Measurements from ENCODE around the gene SDK2.

Gene SDK2

DNA sequence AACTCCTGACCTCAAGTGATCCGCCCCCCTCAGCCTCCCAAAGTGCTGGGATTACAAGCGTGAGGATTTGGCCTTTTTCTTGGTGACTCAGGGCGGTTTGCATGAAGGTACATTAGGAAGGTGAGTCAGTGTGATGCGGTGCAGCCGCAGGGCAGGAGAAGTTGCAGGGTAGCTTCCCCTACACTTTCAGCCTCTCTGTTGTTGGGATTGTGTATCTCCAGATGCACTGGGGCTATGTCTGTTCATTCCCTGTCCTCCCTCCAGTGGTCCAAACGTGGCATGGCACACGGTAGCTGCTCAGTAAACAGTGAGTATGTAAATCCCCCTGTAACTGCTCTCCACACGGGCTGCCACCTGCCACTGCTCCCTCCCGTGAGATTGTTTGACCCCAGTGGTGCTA, 223.3 kb downstream of the SDK2 start:
- no peak for DNase-seq (ENCODE audit: low read depth)

DNA sequence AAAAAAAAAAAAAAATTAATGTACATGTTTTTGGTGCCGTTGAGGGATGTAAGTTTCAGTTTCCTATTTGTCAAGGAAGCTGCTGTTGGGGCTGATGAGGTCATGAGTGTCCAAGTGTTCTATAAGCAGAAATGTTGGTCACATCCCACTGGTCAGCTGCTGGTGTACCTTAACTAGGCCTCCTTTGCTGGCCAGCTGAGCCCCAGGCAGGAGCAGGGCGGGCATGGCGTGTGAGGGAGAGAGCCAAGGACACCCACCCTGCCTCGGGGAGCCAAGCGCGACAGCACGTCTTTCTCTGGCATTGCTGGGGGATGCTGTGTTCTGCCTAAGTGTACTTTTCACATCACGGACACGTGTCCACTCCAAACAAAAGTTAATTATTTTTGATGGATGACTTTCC, 224.4 kb downstream of the SDK2 start:
- DNase-seq (ENCODE audit: low read depth) = no peak

DNA sequence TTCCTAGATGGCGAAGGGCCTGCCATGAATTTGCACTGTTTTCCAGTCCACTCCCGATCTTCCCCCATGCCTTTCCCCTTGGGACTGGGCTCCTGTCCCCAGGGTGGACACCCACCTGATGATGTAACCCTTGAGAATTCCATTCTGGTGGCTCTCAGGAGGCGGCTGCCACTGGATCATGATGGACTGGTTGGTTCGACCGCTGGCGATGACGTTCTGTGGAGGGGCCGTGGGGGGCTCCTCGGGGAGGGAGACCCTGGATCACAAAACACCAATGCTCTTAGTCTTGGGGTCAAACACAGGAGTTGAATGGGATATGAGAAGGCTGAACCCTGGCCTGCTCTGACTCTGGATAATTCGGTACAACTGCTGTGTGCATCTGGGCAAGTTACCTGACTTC, 225.2 kb downstream of the SDK2 start:
- no peak for DNase-seq (ENCODE audit: low read depth)

DNA sequence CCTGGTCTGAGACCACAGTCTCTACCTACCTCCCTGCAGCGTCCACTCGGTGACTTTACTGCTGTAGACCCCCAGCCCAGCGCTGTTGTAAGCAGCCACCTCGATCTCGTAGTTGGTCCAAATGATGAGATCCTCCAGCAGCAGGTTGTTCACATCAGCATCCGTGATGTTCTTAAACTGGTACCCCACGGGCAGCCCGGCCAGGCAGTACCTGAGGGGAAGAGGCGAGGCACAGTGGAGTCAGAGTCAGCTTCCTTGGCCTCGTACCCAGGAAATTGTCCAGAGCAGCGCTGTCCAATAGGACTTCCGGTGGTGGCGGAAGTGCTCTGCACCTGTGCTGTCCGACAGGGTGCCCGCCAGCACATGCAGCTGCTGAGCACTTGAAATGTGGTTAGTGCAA, 228.5 kb downstream of the SDK2 start:
- no peak for DNase-seq (ENCODE audit: low read depth)

DNA sequence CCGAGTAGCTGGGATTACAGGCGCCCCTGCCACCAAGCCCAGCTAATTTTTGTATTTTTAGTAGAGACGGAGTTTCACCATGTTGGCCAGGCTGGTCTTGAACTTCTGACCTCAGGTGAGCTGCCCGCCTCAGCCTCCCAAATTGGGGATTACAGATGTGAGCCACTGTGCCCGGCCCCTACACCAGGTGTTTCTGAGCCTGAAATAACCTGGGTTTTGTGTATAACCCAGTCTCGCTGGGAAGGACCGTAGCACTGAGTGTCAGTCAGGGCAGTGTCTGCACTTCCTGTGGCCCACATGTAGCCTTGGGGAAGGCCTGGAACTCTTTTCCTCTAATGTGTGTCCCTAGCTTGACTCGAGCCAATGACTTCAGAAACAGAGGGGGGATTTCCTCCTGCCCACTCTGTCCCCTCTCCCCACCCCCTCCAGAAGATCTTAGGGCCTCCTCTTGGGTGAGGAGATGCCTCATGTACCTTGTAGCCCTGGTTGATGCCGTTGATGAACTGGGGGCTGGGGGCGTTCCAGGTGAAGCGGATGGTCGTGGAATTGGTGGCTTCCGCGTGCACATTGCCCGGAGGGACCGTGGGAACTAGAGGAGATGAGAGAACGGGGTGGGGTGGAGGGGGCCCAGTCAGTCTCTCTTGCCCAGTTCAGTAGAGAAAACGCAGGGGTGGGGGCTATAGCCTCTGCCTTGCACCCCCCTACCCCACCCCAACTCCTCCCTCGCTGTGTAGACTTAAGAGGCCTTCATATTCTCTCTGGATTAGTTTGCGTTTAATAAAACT, 229.9 kb downstream of the SDK2 start:
- DNase-seq (ENCODE audit: low read depth) = no peak

DNA sequence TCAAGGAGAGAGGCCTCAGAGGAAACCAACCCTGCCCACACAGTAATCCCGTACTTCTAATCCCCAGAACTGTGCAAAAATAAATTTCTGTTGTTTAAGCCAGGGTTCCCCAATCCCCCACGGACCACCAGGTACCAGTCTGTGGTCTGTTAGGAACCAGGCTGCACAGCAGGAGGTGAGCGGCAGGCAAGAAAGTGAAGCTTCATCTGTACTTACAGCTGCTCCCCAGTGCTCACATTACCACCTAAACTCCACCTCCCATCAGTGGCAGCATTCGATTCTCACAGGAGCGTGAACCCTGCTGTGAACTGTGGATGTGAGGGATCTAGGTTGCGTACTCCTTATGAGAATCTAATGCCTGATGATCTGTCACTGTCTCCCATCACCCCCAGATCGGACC, 231.3 kb downstream of the SDK2 start:
- DNase-seq (ENCODE audit: low read depth) = no peak

DNA sequence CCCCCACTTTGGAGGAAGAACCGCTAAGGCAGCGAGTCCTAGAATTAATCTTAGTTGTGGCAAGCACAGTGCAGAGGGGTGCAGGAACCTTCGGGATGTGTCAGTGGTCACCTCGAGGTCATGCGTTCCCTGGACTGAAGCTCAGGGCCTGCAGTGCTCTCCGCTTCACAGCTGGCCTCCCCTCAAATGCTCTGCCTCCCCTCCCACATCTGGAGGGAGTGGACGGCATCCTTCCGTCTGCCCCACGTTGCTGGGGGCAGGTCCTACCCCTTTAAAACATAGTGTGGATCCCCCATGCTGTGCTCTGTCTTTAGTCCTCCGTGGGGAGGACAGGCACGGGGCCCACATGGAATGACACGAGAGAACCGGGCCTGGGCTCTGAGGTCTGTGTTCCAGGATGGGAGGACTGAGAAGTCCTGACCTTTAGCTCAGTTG, 232.9 kb downstream of the SDK2 start:
- DNase-seq (ENCODE audit: low read depth) = no peak

DNA sequence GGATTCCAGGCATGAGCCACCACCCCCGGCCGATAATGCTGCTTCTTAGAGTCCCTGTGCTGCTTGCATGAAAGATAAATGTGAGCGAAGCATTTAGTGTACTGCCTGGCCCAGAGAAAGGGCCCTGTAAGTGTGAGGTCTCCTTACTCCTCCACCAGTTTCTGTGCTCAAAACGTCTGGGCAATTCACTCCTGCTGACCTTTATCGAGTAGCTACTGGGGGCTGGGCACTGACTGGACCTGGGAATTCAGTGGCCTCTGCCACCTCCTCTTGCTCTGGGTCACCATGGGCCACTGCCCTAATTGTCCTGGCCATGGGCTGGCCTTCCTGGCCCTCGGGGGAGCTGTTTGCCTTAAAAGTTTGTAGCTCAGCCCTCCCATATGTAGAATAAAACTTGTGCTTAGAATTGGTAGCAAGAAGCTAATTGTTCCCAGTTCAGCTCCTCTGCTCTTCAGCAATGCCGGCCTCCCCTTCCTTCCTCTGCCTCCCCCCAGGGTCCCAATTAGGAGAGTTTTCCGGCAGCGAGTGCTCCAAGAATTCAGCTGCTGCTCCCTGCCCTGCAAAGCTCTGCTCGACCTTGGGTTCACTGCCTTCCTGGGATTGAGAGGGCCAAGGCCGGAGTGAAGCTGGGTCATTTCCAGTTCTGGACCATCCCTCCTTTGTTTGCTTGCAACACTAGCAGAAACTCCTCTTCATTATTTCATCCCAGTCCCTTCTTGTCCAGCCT, 233.5 kb downstream of the SDK2 start:
- no peak for DNase-seq (ENCODE audit: low read depth)

DNA sequence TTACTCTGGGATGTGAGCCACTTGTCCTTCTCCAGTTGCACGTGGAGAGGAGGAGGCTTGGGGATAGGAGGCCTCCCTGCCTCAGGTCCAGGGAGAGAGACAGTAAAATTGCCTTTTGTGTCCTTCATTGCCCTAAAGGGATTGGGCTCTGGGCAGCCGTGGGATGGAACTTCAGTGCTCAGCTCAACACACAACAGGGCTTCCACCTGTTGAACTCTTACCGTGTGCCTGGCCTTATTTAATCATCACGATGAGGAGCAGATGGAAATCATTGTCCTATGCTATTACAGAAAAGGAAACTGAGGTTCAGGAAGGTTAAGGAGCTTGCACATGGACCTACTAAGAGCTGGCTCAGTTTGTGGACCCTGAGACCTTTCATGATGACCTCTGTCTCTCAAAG, 240.0 kb downstream of the SDK2 start:
- no peak for DNase-seq (ENCODE audit: low read depth)

DNA sequence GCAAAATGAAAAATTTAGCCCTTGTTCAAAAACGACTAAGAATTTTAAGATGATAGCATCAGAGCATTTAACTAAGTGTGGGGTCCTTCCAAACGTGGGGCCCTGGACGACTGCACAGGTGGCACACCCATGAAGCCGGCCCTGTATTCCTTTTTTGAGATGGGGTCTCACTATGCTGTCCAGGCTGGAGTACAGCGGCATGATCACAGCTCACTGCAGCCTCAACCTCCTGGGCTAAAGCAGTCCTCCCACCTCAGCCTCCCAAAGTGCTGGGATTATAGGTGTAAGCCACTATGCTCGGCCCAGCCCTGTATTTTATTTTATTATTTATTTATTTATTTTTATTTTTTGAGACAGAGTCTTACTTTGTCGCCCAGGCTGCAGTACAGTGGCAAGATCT, 241.8 kb downstream of the SDK2 start:
- DNase-seq (ENCODE audit: low read depth) = no peak

DNA sequence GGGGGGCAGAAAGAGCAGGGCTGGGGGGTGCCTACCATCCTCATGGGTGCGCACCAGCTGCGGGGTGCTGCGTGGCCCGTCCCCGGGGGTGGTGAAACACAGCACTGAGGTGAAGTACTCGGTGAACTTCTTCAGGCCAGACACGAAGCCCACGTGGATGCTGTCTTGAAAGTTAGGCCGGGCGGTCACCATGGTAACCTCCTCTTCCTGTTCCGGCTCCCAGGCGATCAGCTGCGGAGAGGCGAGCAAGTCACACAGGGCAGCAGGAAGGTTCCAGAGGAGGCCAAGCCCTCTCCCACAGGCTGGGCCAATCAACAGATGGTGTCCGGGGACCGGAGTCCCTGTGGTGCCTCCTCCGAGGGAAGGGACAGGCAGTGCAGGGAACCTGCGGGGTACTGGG, 242.3 kb downstream of the SDK2 start:
- no peak for DNase-seq (ENCODE audit: low read depth)

DNA sequence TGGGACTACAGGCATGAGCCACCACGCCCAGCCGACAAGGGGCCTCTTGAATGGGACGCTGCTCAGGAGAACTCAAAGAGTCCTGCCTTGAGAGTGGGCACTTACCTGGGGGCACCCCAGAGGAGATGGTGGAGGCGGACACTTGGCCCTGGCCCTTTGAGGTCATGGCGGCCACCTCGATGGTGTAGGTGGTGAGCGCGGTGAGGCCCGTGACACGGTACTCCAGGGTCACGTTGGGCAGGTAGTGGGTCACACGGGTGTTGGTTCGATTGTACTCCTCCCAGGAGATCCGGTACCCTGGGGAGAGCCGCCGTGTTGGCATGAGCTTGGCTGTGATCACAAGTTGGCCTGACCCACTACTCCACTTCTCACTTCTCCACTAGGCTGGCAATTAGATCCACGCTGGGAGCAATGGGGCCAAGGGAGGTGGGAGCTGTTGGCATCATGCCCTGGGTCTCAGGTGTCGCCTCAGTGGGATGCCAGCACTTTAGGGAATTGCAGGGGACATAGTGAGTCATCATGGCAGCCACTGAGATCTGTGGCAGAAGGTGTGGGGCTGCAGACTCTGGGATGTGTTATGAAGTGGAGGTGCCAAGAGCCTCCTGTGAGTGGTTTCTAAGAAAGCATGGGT, 243.2 kb downstream of the SDK2 start:
- no peak for DNase-seq (ENCODE audit: low read depth)

DNA sequence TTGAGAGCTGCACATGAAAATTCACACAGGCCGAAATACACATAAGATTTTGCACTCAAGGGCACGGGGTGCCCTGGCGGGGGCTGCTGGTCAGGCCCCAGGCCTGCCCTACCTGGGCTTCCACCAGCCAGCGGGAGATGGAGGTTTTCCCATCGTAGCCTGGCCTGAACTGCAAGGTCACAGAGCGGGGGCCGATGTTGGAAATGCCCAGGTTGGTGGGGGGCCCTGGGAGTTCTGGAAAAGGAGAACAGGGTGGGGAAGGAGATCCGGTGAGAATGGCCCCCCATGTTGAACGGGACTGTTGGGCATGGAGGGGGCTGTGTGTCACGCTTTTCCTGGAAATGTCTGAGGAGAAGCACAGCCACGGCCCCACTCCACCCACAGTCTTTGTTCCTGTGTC, 245.2 kb downstream of the SDK2 start:
- DNase-seq (ENCODE audit: low read depth) = no peak

DNA sequence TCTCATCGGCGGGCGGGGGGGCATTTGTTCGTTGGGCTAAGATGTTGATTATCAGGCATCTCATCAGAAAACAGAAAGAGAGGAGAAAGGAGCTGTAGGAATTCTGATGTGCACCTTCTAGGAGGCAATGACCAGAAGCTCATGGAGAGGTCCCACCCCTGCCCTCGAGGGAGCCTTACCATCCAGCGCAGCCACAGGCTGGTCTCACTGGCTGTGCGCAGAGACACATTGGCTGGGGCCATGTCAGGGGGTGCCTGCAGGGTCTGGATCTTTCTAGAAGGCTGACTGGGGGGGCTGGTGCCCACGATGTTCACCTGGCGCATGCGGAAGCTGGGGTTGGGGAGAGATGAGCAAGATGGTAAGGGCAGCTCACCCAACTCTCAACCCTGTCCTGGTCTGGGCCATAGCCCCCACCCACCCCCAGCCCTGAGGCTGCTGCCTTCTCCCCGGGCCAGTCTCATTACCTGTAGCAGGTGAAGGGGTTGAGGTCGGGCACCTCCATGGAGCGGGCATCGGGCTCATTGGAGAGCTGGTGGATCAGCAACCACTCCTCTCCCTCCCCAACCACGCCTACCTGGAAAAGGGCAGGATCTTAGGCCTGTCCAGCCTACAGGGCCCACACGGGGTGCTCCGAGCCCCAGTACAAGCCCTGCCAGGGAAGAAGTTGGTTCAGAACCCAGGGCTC, 246.2 kb downstream of the SDK2 start:
- no peak for DNase-seq (ENCODE audit: low read depth)

DNA sequence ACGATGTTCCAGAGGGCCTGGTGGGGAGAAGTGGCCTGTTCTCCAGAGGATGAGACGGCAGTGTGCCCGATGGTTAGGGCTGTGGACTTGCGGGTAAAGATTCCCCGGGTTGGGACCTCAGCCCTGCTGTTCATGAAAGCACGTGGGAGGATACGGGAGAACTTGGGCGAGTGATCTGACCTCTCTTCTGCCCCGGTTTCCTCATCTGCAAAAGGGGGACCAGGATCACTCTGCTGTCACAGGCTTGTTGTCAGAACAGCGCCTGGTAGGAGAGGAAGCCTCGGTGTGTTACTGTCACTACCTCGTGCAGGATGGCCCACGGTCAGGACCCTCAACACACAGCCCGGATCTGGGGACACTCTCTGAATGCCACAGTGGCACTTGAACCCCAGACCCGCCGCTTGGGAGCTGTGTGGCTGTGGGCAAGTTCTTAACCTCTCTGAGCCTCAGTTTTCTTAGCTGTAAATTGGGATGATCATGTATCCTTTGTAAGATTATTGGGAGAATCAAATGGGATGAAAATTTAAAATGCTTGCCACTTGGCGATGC, 246.9 kb downstream of the SDK2 start:
- DNase-seq (ENCODE audit: low read depth) = no peak

DNA sequence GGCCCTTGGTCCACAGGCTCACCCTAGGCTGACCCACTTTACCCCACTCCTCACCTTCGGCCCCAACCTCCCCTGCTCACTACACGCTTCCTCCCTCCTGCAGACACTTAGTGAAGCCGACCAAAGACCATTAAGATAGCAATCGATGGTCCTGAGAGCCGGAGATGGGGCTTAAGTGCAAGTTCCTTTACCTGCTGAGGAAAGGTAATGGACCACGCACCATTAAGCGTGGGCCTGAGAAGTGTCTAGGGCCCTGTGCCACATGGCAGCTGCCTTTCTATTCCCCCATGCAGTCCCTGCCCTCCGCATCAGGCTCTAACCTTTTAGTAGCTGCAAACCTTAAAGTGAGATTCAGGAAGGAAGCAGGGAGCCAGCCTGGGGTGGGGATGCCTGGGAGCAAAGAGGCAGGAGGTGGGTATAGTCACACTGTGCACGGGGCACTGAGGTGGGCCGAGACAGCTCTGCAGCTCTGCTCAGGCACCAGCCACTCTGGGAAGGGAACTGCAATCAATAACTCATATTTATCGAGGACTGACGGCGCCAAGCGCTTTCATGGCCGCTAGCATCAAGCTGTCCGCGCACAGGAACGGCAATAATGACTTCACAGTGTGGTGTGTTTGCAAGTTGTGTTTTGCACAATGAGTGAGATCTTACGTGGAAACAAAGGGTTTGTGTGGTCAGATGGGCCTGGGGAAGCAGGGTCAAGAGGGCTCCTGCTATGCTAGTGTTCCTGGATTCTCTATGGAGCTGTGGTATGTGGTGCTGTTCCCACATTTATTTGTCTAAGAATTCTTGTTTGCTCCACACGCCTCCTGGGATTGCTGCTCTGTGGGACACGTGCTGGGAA, 247.6 kb downstream of the SDK2 start:
- DNase-seq (ENCODE audit: low read depth) = no peak

DNA sequence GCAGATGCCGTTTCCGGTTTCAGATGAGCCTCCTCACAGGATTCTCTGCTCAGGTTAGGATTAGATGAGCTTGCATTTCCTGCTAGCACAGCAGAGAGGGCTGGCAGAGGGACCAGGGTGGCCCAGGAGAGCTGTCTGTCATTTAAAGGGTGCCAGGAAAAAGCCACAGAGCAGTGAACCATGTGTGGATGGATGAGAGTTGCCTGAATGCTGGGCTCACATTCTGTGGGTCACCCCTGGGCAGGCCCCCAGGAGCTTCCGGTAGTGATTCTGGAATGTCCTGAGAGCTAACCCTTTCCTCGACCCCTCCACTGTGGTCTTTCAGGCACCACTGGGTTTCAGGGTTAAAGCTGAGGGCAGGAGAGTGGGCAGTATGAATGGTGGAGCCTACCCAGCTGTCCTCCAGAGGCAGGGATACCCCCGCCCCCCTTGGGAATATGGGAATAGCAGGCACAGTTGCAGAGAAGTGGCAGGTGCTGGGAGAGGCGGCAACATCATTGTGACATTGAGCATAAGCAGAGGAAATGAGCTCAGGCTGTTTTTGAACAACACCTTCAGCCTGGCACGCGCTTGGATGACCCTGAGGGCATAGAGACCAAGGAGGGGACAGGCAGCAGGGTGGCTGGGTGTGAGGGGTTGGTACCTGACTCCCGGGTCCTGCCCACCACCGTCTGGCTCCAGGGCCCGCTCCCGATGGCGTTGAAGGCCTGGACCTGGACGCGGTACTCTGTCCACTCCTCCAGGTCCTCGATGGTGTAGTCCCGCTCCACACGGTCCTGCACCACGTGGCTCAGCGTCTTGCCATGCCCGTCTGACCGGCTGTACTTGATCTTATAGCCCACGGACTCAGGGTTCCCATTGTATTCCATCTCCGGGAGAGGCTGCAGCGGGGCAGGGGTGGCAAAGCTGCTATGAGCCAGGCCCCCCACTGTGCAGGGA, 249.5 kb downstream of the SDK2 start:
- no peak for DNase-seq (ENCODE audit: low read depth)

DNA sequence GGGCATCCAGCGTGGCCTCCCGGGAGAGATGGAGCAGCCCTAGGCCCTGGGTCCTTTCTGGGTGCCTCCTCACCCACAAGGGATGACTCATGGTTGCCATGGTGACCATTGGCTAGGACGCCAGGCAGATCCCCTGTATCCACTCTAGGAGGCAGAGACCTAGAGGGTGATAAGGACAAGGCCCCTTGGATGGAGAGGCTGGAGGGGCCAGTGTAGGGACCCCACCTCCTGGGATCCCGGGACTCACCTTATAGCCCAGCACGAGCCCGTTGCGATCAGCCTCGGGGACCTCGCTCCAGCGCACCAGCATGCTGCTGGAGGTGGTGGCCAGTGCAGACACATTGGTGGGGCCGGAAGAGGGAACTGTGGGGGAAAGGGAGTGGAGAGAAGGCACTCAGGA, 250.3 kb downstream of the SDK2 start:
- no peak for DNase-seq (ENCODE audit: low read depth)

DNA sequence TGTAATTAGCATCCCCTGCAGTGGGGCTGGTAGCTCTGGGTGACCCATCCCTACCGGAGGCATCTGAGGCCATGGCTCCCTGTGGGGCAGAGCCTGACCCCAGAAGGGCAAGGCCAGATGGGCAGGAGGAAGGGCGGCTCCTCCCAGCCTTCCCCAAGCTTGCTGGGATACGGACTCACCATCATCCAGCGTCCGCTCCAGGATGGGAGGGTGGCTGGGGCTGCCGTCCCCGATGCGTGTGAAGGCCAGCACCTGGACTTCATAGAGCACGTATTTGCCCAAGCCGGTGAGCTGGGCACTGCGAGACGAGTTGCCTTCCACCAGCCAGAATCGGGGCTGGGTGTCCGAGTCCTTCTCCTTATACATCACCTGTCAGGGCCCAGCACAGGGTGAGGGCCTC, 250.9 kb downstream of the SDK2 start:
- DNase-seq (ENCODE audit: low read depth) = no peak
